Activated gamma-delta T cell treated with Interleukin-2 at 50 U/mL for 16 hours (primary cell): ENCODE measurements around the gene CARMIL1.
A peak's percentile ranks its signal among the peaks of the same experiment; 100 is the strongest.

ENCODE experiments used
- DNase-seq: peaks from one replicate; pipeline ENCODE4 v3.0.0-alpha.2; 2020

The CARMIL1 gene

GRCh38 chr6:25340431-25341202, 61.4 kb downstream of the CARMIL1 start:
- no peak for DNase-seq

DNA sequence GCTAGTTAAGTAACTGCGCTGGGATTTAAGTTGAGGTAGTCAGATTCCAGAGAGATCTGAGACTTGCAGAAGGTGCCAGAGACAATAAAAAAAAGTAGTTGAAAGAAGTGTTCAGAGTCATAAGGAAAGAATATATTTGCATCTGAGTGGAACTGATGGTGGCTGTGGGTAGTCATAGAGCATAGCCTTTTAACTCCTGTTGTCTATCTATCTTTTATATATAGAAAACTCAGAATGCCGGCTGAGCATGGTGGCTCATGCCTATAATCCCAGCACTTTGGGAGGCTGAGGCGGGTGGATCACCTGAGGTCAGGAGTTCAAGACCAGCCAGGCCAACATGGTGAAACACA, 62.0 kb downstream of the CARMIL1 start:
- no peak for DNase-seq

GRCh38 chr6:25341923-25342619, 62.9 kb downstream of the CARMIL1 start:
- no peak for DNase-seq

- no peak for DNase-seq
These were observed 63.6 kb downstream of the CARMIL1 start for GRCh38 chr6:25342802-25343201.

GRCh38 chr6:25343984-25344383, 64.8 kb downstream of the CARMIL1 start:
- DNase-seq = no peak

- no peak for DNase-seq
These were observed 65.7 kb downstream of the CARMIL1 start for GRCh38 chr6:25344827-25345226.

DNA sequence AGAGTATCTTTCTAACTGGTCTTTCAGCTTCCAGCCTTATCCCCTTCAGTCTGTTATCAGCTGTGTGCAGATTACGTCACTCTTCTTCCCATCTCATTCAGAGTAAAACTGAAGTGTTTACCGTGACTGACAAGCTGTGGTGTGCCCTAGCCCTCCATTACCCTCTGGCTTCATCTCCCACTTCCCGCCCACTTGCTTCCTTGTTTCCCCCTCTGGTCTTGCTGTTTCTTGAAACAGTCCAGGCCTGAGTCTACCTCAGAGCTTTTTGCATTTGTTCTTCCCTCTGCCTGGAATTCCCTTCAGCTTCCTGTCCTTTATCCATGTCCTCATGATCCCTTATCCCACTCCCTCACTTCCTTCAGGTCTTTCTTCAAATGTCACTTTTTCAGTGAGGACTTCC, 66.9 kb downstream of the CARMIL1 start:
- no peak for DNase-seq

DNA sequence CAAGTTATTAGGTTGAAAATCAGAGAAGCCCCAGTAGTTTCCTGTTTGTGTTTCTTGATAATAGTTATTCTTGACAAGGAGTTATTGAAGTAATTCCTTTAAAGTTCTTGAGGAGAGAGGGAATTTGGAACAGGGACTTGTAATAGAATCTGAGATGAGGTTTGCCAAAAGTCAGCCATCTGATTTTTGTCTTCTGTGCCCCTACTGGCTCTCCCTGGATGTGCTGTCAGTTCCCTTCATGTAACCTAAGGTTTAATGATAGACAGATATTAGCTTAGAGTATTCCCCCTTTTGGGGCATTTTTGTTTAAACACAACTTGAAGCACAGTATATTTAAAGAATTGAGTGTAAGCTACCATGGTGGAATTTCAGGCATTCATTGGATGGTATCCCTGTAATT, 71.4 kb downstream of the CARMIL1 start:
- no peak for DNase-seq

GRCh38 chr6:25351485-25351884, 72.3 kb downstream of the CARMIL1 start:
- DNase-seq = no peak

DNA sequence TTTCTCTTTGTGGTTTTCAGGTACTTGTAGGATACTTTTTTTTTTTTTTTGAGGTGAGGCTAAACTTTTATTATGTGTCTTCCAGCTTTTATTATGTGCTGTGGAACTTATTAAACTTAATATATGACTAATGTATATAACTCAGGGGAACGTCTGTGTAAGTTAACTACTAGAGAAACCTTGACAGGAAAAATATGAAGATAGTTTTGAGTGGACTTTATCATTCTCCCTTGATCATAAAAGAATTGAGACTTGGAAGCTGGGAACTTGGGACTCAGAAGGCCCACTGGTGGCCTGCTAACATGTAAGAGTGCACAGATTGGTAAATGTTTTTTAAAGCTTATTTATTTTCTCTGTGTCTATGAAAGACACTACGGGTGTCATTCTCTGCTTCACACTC, 73.1 kb downstream of the CARMIL1 start:
- no peak for DNase-seq

DNA sequence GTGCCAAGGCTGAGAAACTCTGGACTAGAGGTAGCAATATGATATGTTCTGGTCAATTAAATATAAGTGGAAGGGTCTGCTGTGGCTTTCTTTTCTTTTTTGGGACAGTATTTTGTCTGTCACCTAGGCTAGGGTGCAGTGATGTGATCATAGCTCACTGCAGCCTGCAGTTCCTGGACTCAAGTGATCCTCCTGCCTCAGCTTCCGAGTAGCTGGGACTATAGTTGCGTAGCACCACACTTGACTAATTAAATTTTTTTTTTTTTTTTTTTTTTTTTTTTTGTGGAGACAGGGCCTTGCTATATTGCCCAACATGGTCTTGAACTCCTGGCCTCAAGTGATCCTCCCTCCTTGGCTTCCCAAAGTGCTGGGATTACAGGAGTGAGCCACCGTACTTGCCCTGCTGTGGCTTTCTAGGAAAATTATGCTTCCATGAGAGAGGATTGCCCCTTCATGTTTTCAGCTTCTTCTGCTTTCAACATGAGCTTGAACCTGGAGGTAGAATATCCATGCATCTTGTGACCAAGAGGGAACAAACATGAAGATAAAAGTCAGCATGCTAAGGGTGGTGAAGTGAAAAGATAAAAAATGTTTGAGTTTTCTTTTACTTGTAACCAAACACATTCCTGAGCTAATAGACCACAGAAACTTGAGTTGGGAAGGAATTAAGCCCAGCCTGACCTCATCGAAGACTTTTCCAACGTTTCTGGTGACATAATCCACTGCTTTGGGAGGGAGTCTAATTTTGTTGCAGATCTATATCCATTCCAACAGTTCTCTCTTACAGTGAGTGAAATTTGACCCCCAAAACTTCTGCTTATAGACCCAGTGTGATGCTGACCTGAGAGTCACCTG, 75.1 kb downstream of the CARMIL1 start:
- DNase-seq = no peak

GRCh38 chr6:25359191-25359861, 80.2 kb downstream of the CARMIL1 start:
- DNase-seq = no peak

- DNase-seq = no peak
These were observed 80.7 kb downstream of the CARMIL1 start for GRCh38 chr6:25359891-25360290.

GRCh38 chr6:25360621-25361020, 81.4 kb downstream of the CARMIL1 start:
- no peak for DNase-seq

- DNase-seq = no peak
These were observed 84.3 kb downstream of the CARMIL1 start for GRCh38 chr6:25363427-25363826.

DNA sequence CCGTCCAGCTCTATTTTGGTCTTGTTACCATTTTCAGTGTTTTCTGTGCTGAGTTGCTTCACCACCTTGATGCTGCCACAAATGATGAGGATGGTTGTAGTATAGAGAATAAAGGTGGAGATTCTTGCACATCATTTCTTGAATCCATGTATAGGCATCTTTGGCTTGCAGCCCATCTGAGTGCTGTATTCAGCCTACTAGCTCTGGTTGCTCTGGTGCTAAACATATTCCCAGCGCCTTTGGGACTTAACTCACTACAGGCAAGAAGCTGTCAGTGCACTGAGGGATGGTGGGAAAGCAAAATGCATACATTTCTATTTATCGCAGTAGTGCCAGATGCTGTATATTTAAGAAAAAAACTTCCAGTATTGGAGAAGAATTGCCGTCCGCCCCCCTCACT, 86.0 kb downstream of the CARMIL1 start:
- no peak for DNase-seq

- peak; percentile 20 for DNase-seq
These were observed 87.8 kb downstream of the CARMIL1 start for GRCh38 chr6:25366903-25367545.

GRCh38 chr6:25369036-25369432, 89.9 kb downstream of the CARMIL1 start:
- DNase-seq = no peak

DNA sequence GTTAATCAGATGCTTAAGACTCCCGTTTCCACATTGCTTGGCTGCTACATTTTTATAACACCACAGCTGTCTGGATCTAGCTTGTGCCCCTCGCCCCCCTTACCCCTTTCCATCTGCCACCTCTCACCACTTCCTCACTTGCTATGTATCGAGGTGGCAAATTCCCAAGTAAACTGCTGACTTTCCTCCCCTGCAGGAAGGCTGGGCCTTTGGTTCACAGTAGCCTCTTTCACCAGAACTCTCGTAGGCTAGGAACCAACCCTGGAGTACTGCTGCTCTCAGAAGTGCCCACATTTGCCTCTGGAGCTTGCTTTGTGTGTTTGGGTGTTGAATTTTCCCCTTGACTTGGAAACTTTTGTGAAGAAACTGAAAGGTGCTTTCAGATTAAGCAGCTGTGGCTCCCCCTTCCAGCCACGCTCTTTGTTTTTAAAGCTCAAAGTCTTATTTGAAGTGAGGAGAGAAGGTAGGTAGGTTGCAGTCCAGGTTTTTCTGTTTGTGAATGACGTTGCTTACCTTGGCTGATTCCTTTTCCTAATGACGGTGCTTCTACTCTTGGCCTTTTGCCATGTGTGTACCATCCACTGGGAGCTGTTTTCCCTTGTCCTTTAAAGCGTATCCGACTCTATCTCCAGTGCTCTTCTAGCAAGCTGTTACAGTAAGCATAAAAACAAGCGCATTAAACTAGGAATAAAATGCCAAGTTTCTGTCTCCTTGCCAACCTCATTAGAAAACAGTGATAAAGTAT, 90.4 kb downstream of the CARMIL1 start:
- no peak for DNase-seq

DNA sequence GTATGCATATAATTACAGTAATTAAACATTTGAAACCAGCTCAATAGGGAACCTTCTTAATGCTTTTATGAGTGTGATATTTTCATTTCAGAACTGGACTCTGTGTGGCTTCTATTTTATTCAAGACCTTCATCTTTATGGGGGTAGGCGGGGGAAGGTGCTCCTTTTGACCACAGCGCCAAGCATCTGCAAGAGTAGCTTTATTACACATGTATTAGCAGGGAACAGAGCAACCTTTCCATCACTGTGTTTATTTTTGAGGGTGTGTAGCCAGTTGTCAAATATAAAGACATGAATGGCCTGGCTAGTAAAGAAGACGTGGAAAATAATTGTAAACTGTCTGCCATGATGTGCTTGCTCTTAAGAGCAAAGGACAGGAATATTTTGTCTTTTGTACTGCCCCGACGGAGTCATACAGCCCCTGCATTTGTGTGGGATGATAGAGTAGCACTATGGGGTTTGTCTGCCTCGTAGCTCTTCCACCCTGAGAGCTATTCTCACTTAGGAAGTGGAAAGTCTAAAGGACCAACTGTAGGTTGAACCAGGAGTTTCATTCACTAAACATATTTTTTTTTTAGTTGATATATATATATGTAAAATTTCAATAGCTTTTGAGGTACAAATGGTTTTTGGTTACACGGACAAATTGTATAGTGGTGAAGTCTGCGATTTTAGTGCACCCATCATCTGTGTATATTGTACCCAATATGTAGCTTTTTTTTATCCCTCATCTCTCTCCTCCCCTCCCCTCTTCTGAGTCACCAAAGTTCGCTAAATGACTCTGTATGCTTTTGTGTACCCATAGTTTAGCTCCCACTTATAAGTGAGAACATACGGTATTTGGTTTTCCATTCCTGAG, 91.2 kb downstream of the CARMIL1 start:
- DNase-seq = no peak

- no peak for DNase-seq
These were observed 91.8 kb downstream of the CARMIL1 start for GRCh38 chr6:25371037-25371347.
